Stomach (tissue), 4 donors: ENCODE measurements around the gene HHIP.

ENCODE experiments used
- CTCF ChIP-seq, 7 experiments: fragments of 450-650 bp in 4 of 7; fragments of 200-600 bp in 3 of 7; sonication (generic) in 3 of 7; IDR thresholded peaks; one replicate each; pipeline ENCODE4 v1.5.1; 2016 to 2019; ENCODE audit warnings: antibody characterized with exemption in 7 of 7, control low read depth in 2 of 7, mild to moderate bottlenecking in 1 of 7
- EP300 ChIP-seq: sonication (generic); formaldehyde crosslinking; IDR thresholded peaks from one replicate; pipeline ENCODE4 v1.6.1; 2017; ENCODE audit warnings: antibody characterized with exemption
- POLR2A ChIP-seq, 4 donors: fragments of 450-650 bp; IDR thresholded peaks; one replicate each; pipeline ENCODE4 v1.6.1; 2016; ENCODE audit warnings: antibody characterized with exemption in 4 of 4, control low read depth in 2 of 4, mild to moderate bottlenecking in 1 of 4, moderate library complexity in 1 of 4
- POLR2AphosphoS5 ChIP-seq, 3 donors: sonication (generic); formaldehyde crosslinking; IDR thresholded peaks; one replicate each; pipeline ENCODE4 v1.6.1; 2016; ENCODE audit warnings: antibody characterized with exemption in 3 of 3

DNA sequence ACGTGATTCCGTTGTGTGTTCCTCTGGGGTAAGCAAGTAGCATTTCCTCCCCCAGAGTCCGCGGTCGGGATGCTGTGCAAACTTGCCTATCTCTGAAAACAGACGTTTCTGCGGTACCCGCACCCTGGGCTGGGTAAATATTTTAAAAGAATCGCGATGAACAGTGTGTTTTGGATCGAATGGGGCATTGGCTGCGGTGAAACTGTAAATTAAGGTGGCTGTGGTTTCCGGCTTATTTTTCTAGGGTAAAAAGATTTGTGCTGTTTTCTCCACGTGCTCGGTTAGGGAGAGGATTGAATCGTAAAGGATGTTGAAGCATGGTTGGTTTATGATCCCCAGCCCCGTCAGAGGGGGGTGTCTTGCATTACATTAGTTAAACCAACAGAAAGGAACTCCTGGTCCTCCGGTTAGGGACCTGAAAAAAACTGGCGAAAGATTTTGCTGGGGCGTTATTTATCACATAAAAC lies 1.2 kb downstream of the HHIP start:
- TF ChIP-seq CTCF (IDR thresholded peaks at IDR 0.05), result no peak
- no peak for TF ChIP-seq POLR2A (IDR thresholded peaks at IDR 0.05)
- TF ChIP-seq EP300, result no peak
- no peak for TF ChIP-seq POLR2AphosphoS5 (IDR thresholded peaks at IDR 0.05)
